GM12878 (cell line): ENCODE results near the gene MKRN2. TPM values are rescaled to one million over a fixed set of nuclear protein-coding genes. Genes with fewer than 3 reads are reported as not detected.

Source experiments
- ATAC-seq: fragments of 200-7000 bp; cut with Tn5 transposase; 3 replicates; pipeline ENCODE4 v1.9.1; 2020; ENCODE audit warnings: mild to moderate bottlenecking, moderate library complexity
- BruUV-seq: library from RNA; stranded (reverse); fragments of 400-500 nt; replicated peaks from 2 replicates; lab custom pipeline; 2021; lab: Mats Ljungman, UMichigan
- CTCF ChIA-PET: fragments of 300-600 bp; sonication (Branson Sonifier 250); formaldehyde crosslinking; extraction: SDS; loops from one replicate; lab custom pipeline; 2021; ENCODE audit warnings: inconsistent platforms; lab: Yijun Ruan, JAX
- POLR2A ChIA-PET: fragments of 350-600 bp; formaldehyde crosslinking; extraction: SDS; loops from one replicate; lab custom pipeline; 2021; ENCODE audit warnings: inconsistent platforms; lab: Charles Lee
- RAD21 ChIA-PET: fragments of 300-600 bp; sonication (Branson Sonifier 250); formaldehyde crosslinking; loops from one replicate; lab custom pipeline; 2023; ENCODE audit warnings: antibody characterized with exemption; ENCODE audit not compliant: unreplicated experiment; lab: Charles Lee
- SMC1A ChIA-PET: fragments of 300-600 bp; sonication (Branson Sonifier 250); formaldehyde crosslinking; loops from one replicate; lab custom pipeline; 2023; ENCODE audit not compliant: unreplicated experiment, uncharacterized antibody; lab: Charles Lee
- DNase-seq: peaks from one replicate; pipeline ENCODE4 v3.0.0-alpha.2; 2011; ENCODE audit warnings: low read depth, low spot score
- FAIRE-seq: peaks from 3 replicates; lab custom pipeline; 2011; peaks lifted over from hg19 to GRCh38; lab: Jason Lieb, UNC
- H2AFZ ChIP-seq: 2 replicates; pipeline ENCODE4 v1.6.0; 2011; ENCODE audit warnings: low read depth, low read length, control low read depth; ENCODE audit not compliant: control insufficient read depth
- H3K27ac ChIP-seq: 2 replicates; pipeline ENCODE4 v1.5.1; 2011; ENCODE audit warnings: control low read depth; ENCODE audit not compliant: control insufficient read depth, insufficient read depth
- H3K27me3 ChIP-seq, 2 experiments: replicated peaks in 1 of 2; 2 replicates each; pipeline versions ENCODE4 v1.6.0 to v1.6.1; 2011; ENCODE audit warnings: low read length in 1 of 2; ENCODE audit not compliant: control insufficient read depth in 2 of 2, insufficient read depth in 2 of 2
- H3K36me3 ChIP-seq, 2 experiments: 2 replicates each; pipeline ENCODE4 v1.5.1; 2011; ENCODE audit warnings: low read length in 1 of 2; ENCODE audit not compliant: control insufficient read depth in 2 of 2, insufficient read depth in 2 of 2
- H3K4me1 ChIP-seq: 2 replicates; pipeline ENCODE4 v1.6.1; 2011; ENCODE audit warnings: mild to moderate bottlenecking, low read length, moderate library complexity, mixed read lengths; ENCODE audit not compliant: control insufficient read depth, insufficient read depth
- H3K4me2 ChIP-seq: 2 replicates; pipeline ENCODE4 v1.6.0; 2011; ENCODE audit warnings: control low read depth; ENCODE audit not compliant: control insufficient read depth, insufficient read depth
- H3K4me3 ChIP-seq: fragments of 200-600 bp; sonication (generic); 2 replicates; pipeline ENCODE4 v1.5.1; 2016
- H3K79me2 ChIP-seq: 2 replicates; pipeline ENCODE4 v1.6.0; 2011; ENCODE audit warnings: low read length; ENCODE audit not compliant: control insufficient read depth, insufficient read depth
- H3K9ac ChIP-seq: 2 replicates; pipeline ENCODE4 v1.8.0; 2011; ENCODE audit warnings: low read length, control low read depth, mixed read lengths; ENCODE audit not compliant: control insufficient read depth, insufficient read depth
- H3K9me3 ChIP-seq: replicated peaks from 3 replicates; pipeline ENCODE4 v1.5.1; 2011; ENCODE audit warnings: mild to moderate bottlenecking, low read length; ENCODE audit not compliant: control insufficient read depth, insufficient read depth
- H4K20me1 ChIP-seq: 2 replicates; pipeline ENCODE4 v1.6.0; 2011; ENCODE audit not compliant: control insufficient read depth, insufficient read depth
- BCLAF1 ChIP-seq: fragments of 450-650 bp; IDR thresholded peaks from 2 replicates; pipeline ENCODE4 v1.6.1; 2017; ENCODE audit warnings: antibody characterized with exemption, mild to moderate bottlenecking, moderate library complexity
- CHD2 ChIP-seq: IDR thresholded peaks from 2 replicates; pipeline ENCODE4 v1.6.1; 2011; ENCODE audit warnings: low read depth, low read length, improper control_type of control experiment, borderline replicate concordance
- IRF4 ChIP-seq: IDR thresholded peaks from 2 replicates; pipeline ENCODE4 v1.6.1; 2011; ENCODE audit warnings: low read depth, low read length
- KAT2A ChIP-seq: conservative IDR thresholded peaks from 2 replicates; pipeline ENCODE4 v1.6.1; 2011; ENCODE audit warnings: low read depth, low read length; ENCODE audit not compliant: control insufficient read depth
- KDM1A ChIP-seq: fragments of 200-600 bp; sonication (generic); IDR thresholded peaks from 2 replicates; pipeline ENCODE4 v1.6.1; 2016; ENCODE audit warnings: borderline replicate concordance
- LARP7 ChIP-seq: fragments of 450-650 bp; IDR thresholded peaks from 2 replicates; pipeline ENCODE4 v1.6.1; 2017; ENCODE audit warnings: mild to moderate bottlenecking
- MEF2B ChIP-seq: fragments of 450-650 bp; IDR thresholded peaks from 2 replicates; pipeline ENCODE4 v1.6.1; 2018; ENCODE audit warnings: mild to moderate bottlenecking, moderate library complexity; ENCODE audit not compliant: partially characterized antibody, poor library complexity, severe bottlenecking
- MXI1 ChIP-seq: fragments of 150-350 bp; IDR thresholded peaks from 2 replicates; pipeline ENCODE4 v1.6.1; 2011; ENCODE audit warnings: low read depth, mild to moderate bottlenecking, inconsistent platforms, low read length, improper control_type of control experiment
- NRF1 ChIP-seq: conservative IDR thresholded peaks from 2 replicates; pipeline ENCODE4 v1.6.1; 2011; ENCODE audit warnings: mild to moderate bottlenecking, low read depth, low read length, improper control_type of control experiment
- PAX5 ChIP-seq: IDR thresholded peaks from 2 replicates; pipeline ENCODE4 v1.6.1; 2011; ENCODE audit warnings: low read depth, low read length, borderline replicate concordance
- PAX8 ChIP-seq: fragments of 450-650 bp; IDR thresholded peaks from 2 replicates; pipeline ENCODE4 v1.6.1; 2017; ENCODE audit warnings: mild to moderate bottlenecking, moderate library complexity
- RCOR1 ChIP-seq: conservative IDR thresholded peaks from 2 replicates; pipeline ENCODE4 v1.6.1; 2012; ENCODE audit warnings: low read depth, low read length, improper control_type of control experiment
- RUNX3 ChIP-seq: IDR thresholded peaks from 2 replicates; pipeline ENCODE4 v1.6.1; 2012; ENCODE audit warnings: low read length, inconsistent platforms
- STAT1 ChIP-seq: fragments of 450-650 bp; conservative IDR thresholded peaks from 2 replicates; pipeline ENCODE4 v1.6.1; 2014; ENCODE audit warnings: antibody characterized with exemption, mild to moderate bottlenecking
- USF1 ChIP-seq: IDR thresholded peaks from 2 replicates; pipeline ENCODE4 v1.6.1; 2011; ENCODE audit warnings: borderline replicate concordance, low read depth, mild to moderate bottlenecking, moderate library complexity, mixed read lengths, low read length; ENCODE audit not compliant: insufficient read depth; ENCODE audit errors: extremely low read length
- ZBTB11 ChIP-seq: fragments of 450-650 bp; formaldehyde crosslinking; IDR thresholded peaks from 2 replicates; pipeline ENCODE4 v1.5.0; 2022; ENCODE audit warnings: mild to moderate bottlenecking, missing genetic modification characterization
- ZNF274 ChIP-seq: IDR thresholded peaks from one replicate; pipeline ENCODE4 v1.8.0; 2011; ENCODE audit not compliant: insufficient read length, insufficient read depth
- WGBS: methylation state at CpG from one replicate; pipeline ENCODE4 v1.1.6; 2016; ENCODE audit warnings: low lambda C conversion rate; ENCODE audit not compliant: insufficient replicate concordance, insufficient coverage; ENCODE audit errors: missing lambda C conversion rate; 5-methylcytosine and 5-hydroxymethylcytosine counted together
- in situ Hi-C: fragments of 300-500 bp; cut with MboI; formaldehyde crosslinking; loops from 9 replicates; pipeline ENCODE4 v1.14.3; 2018; ENCODE audit warnings: mixed read lengths
- intact Hi-C: fragments of 100-400 bp; cut with micrococcal nuclease; formaldehyde crosslinking; loops from one replicate; pipeline ENCODE4 v1.14.2; 2022; ENCODE audit not compliant: unreplicated experiment
- polyA plus RNA-seq, 11 experiments: library from polyadenylated mRNA; depleted of rRNA in 4 of 11; unstranded in 6 of 11; stranded (reverse) in 5 of 11; fragments of >200 nt; fragmentation: Nextera tagmentation in 4 of 11; fragmentation: Illumina TruSeq in 1 of 11; extraction: Ambion mirVana in 4 of 11; extraction: Trizol in 1 of 11; gene quantifications; 1 replicate in 1 of 11; 2 replicates in 10 of 11; pipeline versions ENCODE4 v1.2.1 to v1.2.3, GENCODE V29; 2011 to 2016; ENCODE audit warnings: inconsistent platforms in 2 of 11, missing spikeins in 2 of 11, low read depth in 1 of 11
- total RNA-seq, 4 experiments: library from RNA; depleted of rRNA in 3 of 4; stranded (reverse); fragments of >200 nt in 3 of 4; fragmentation: Illumina TruSeq in 1 of 4; extraction: Trizol in 1 of 4; gene quantifications; 2 replicates each; pipeline versions ENCODE4 v1.2.1 to v1.2.3, GENCODE V29; 2013 to 2021

The MKRN2 gene
- total and polyA plus RNA-seq, 10 of the 15 experiments (the other 5 are each of a cell fraction or from before 2014, with no cell fraction given), result 15.4 to 40.7 (median 34.4) TPM

GRCh38 chr3:12612514-12613226 is 55.8 kb downstream of the MKRN2 start:
- no peak overlapping the region for H3K4me3 ChIP-seq
- H3K36me3 ChIP-seq, result peaks cover 4 to 20% of the 10 kb centered on the region in 2 experiments
- H3K27ac ChIP-seq, result no peak overlapping the region
- RAD21 ChIA-PET, result interaction anchor here (0.7 kb wide), 1 partner anchor 133 kb away, joined by 4 read pairs; no protein-coding TSS in a partner anchor
- no peak for DNase-seq
- SMC1A ChIA-PET, result interaction anchor here (1.0 to 1.3 kb wide), 2 partner anchors 50 to 53 kb away, joined by 3 read pairs; no protein-coding TSS in a partner anchor
- BruUV-seq, result no TSS peak
- no peak overlapping the region for H3K9ac ChIP-seq
- FAIRE-seq, result no peak
- no peak overlapping the region for H2AFZ ChIP-seq
- H3K27me3 ChIP-seq, result no peaks in the 10 kb centered on the region
- H3K4me1 ChIP-seq, result no peaks in the 10 kb centered on the region
- ATAC-seq, result no peak
- POLR2A ChIA-PET, result no interaction called here
- H3K79me2 ChIP-seq, result peaks cover 10% of the 10 kb centered on the region
- CTCF ChIA-PET, result interaction anchor here (0.9 to 1.4 kb wide), 3 partner anchors 9 to 94 kb away, joined by 3 to 4 read pairs (median 3); no protein-coding TSS in a partner anchor
- no peaks in the 10 kb centered on the region for H4K20me1 ChIP-seq
- no peaks in the 10 kb centered on the region for H3K9me3 ChIP-seq
- intact Hi-C loops, result loop anchor here (5.0 kb wide), 1 partner anchor 50 kb away; the partner anchor contains the start of gene RAF1
- in situ Hi-C loops, result no loop called here
- H3K4me2 ChIP-seq, result no peak overlapping the region
- WGBS, result 70% methylated on average over 5 of the region's 6 CpGs
- TF ChIP-seq NRF1, result no peak
- no peak for TF ChIP-seq PAX8
- TF ChIP-seq KAT2A, result no peak
- TF ChIP-seq IRF4, result no peak
- no peak for TF ChIP-seq KDM1A
- no peak for TF ChIP-seq RUNX3
- TF ChIP-seq ZBTB11 (CRISPR knock-in tag), result no peak
- TF ChIP-seq CHD2, result no peak
- no peak for TF ChIP-seq BCLAF1
- TF ChIP-seq USF1, result no peak
- TF ChIP-seq RCOR1, result no peak
- no peak for TF ChIP-seq PAX5
- TF ChIP-seq ZNF274, result no peak
- no peak for TF ChIP-seq MEF2B
- no peak for TF ChIP-seq MXI1
- TF ChIP-seq LARP7, result no peak
- no peak for TF ChIP-seq STAT1
